Measurements from ENCODE around the gene MRPL28.

The MRPL28 gene

GRCh38 chr16:383326-384051 lies 13.2 kb upstream of the MRPL28 start:
- Histone ChIP-seq H3K27me3 (peaks cover 0 to 8% (median 0%) of the 10 kb centered on the region in 11 experiments; a peak in 3 of 22 replicates), H3K4me3 (peak overlapping the region; percentile 83 to 99 (median 92)), H3K27ac (peak overlapping the region in 9 of 11 experiments; percentile 39 to 65 (median 56); a peak in 18 of 22 replicates), H3K9me3 (replicated peaks in 1 of 11) (no peaks in the 10 kb centered on the region), H3K4me1 (peaks cover 38 to 66% (median 54%) of the 10 kb centered on the region in 10 experiments), H3K9ac (peak overlapping the region; percentile 27 to 92 (median 87); a peak in 21 of 22 replicates), H4K20me1 (peaks cover 16 to 29% (median 27%) of the 10 kb centered on the region in 11 experiments; a peak in 20 of 22 replicates), H3K4me2 (peak overlapping the region; percentile 90 to 100 (median 98)), H3K36me3 (no peaks in the 10 kb centered on the region; a peak in 1 of 22 replicates)
- TF ChIP-seq Cebpa-rat (IDR thresholded peaks at IDR 0.05), result no peak

- peak within 1 kb of the TSS; percentile 72 to 83 (median 80) for H3K27ac ChIP-seq
- peaks cover 0 to 8% (median 0%) of the 10 kb centered on the region in 11 experiments; a peak in 3 of 22 replicates for H3K27me3 ChIP-seq
- H3K36me3 ChIP-seq, result peaks cover under 1 to 9% (median 6%) of the 10 kb centered on the region in 11 experiments; a peak in 18 of 22 replicates
- TF ChIP-seq Cebpa-rat (IDR thresholded peaks at IDR 0.05), result no peak
- peak within 1 kb of the TSS; percentile 96 to 100 (median 99) for H3K4me2 ChIP-seq
- peaks cover 38 to 66% (median 54%) of the 10 kb centered on the region in 10 experiments for H3K4me1 ChIP-seq
- no peaks in the 10 kb centered on the region for H3K9me3 ChIP-seq (replicated peaks in 1 of 11)
- H3K9ac ChIP-seq, result peak within 1 kb of the TSS; percentile 79 to 93 (median 88)
- H3K4me3 ChIP-seq, result peak within 1 kb of the TSS; percentile 83 to 99 (median 92)
- H4K20me1 ChIP-seq, result peaks cover 21 to 43% (median 35%) of the 10 kb centered on the region in 11 experiments; a peak in 20 of 22 replicates
Observed at GRCh38 chr16:381789-382717, 11.7 kb upstream of the MRPL28 start, which contains the start of gene PGAP6. PGAP6 (minus strand) TSS chr16:381978; CDS start chr16:381821, 157 bp downstream.

- Histone ChIP-seq H3K27ac (peak overlapping the region; percentile 59 to 81 (median 72)), H4K20me1 (peaks cover 21 to 51% (median 41%) of the 10 kb centered on the region in 11 experiments; a peak in 20 of 22 replicates), H3K36me3 (peaks cover 9 to 18% (median 15%) of the 10 kb centered on the region in 11 experiments; a peak in 20 of 22 replicates)
Observed at GRCh38 chr16:381012-381788, 10.9 kb upstream of the MRPL28 start.

GRCh38 chr16:380762-381011 lies 10.3 kb upstream of the MRPL28 start:
- no peaks in the 10 kb centered on the region for H3K9me3 ChIP-seq (replicated peaks in 1 of 11)
- H3K4me1 ChIP-seq, result peaks cover 31 to 54% (median 45%) of the 10 kb centered on the region in 10 experiments
- H3K27me3 ChIP-seq, result peaks cover 0 to 8% (median 0%) of the 10 kb centered on the region in 11 experiments; a peak in 3 of 22 replicates
- H3K4me2 ChIP-seq, result peak overlapping the region; percentile 93 to 100 (median 99)
- no peak for TF ChIP-seq Cebpa-rat (IDR thresholded peaks at IDR 0.05)
- H3K4me3 ChIP-seq, result peak overlapping the region; percentile 83 to 99 (median 92)
- H3K36me3 ChIP-seq, result peaks cover 14 to 23% (median 20%) of the 10 kb centered on the region in 11 experiments; a peak in 21 of 22 replicates
- peaks cover 21 to 57% (median 44%) of the 10 kb centered on the region in 11 experiments; a peak in 20 of 22 replicates for H4K20me1 ChIP-seq
- peak overlapping the region; percentile 59 to 81 (median 72); a peak in 19 of 22 replicates for H3K27ac ChIP-seq
- peak overlapping the region; percentile 73 to 93 (median 87) for H3K9ac ChIP-seq

More at GRCh38 chr16:381012-381788, 10.9 kb upstream of the MRPL28 start:
- peak overlapping the region; percentile 93 to 100 (median 99) for H3K4me2 ChIP-seq
- peak overlapping the region; percentile 83 to 99 (median 92) for H3K4me3 ChIP-seq
- H3K9me3 ChIP-seq (replicated peaks in 1 of 11), result no peaks in the 10 kb centered on the region
- TF ChIP-seq Cebpa-rat (IDR thresholded peaks at IDR 0.05), result no peak
- H3K27me3 ChIP-seq, result peaks cover 0 to 8% (median 0%) of the 10 kb centered on the region in 11 experiments; a peak in 3 of 22 replicates
- peaks cover 35 to 59% (median 49%) of the 10 kb centered on the region in 10 experiments for H3K4me1 ChIP-seq
- peak overlapping the region; percentile 73 to 93 (median 87) for H3K9ac ChIP-seq

- Histone ChIP-seq H3K27me3 (peaks cover 0 to 8% (median 0%) of the 10 kb centered on the region in 11 experiments; a peak in 3 of 22 replicates), H4K20me1 (peaks cover 21 to 60% (median 44%) of the 10 kb centered on the region in 11 experiments; a peak in 20 of 22 replicates), H3K4me2 (peak overlapping the region; percentile 93 to 100 (median 99)), H3K9ac (peak overlapping the region in 9 of 11 experiments; percentile 44 to 90 (median 86); a peak in 16 of 22 replicates), H3K27ac (no peak overlapping the region), H3K9me3 (replicated peaks in 1 of 11) (no peaks in the 10 kb centered on the region), H3K4me1 (peaks cover 31 to 52% (median 45%) of the 10 kb centered on the region in 10 experiments), H3K36me3 (peaks cover 19 to 28% (median 24%) of the 10 kb centered on the region in 11 experiments), H3K4me3 (peak overlapping the region in 7 of 10 experiments; percentile 87 to 99 (median 94); a peak in 12 of 20 replicates)
- no peak for TF ChIP-seq Cebpa-rat (IDR thresholded peaks at IDR 0.05)
Observed at GRCh38 chr16:379961-380761, 9.8 kb upstream of the MRPL28 start.

- Histone ChIP-seq H3K4me2 (peak overlapping the region in 9 of 11 experiments; percentile 10 to 100 (median 97); a peak in 12 of 22 replicates), H3K27ac (no peak overlapping the region), H3K9ac (peak overlapping the region in 8 of 11 experiments; percentile 3 to 90 (median 54); a peak in 15 of 22 replicates), H3K36me3 (peaks cover 26 to 36% (median 32%) of the 10 kb centered on the region in 11 experiments), H3K4me1 (peaks cover 24 to 44% (median 37%) of the 10 kb centered on the region in 10 experiments), H3K9me3 (replicated peaks in 1 of 11) (no peaks in the 10 kb centered on the region), H3K27me3 (peaks cover 0 to 8% (median 0%) of the 10 kb centered on the region in 11 experiments; a peak in 3 of 22 replicates), H3K4me3 (no peak overlapping the region), H4K20me1 (peaks cover 21 to 68% (median 45%) of the 10 kb centered on the region in 11 experiments; a peak in 20 of 22 replicates)
- no peak for TF ChIP-seq Cebpa-rat (IDR thresholded peaks at IDR 0.05)
Observed at GRCh38 chr16:379183-379960, 9.0 kb upstream of the MRPL28 start.
